Measurements from ENCODE around the gene IFI44L. TPM values are rescaled to one million over a fixed set of nuclear protein-coding genes. Genes with fewer than 3 reads are reported as not detected.

IFI44L gene
- total RNA-seq, 1 experiment from 2014 or later = 0.10 TPM

DNA sequence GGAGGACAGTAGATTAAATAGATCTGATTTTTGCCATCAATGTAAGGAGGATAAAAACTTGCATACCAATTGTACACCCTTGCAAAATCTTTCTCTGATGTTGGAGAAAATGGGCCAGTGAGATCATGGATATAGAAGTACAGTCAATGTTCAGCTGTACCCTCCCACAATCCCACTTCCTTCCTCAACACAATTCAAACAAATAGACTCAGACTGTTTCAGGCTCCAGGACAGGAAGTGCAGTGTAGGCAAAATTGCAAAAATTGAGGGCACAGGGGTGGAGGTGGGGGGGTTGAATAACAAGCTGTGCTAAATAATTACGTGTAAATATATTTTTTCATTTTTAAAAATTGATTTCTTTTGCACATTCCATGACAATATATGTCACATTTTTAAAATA lies 25.5 kb downstream of the IFI44L start:
- intact Hi-C loops (cut with micrococcal nuclease) = no loop called here
- no peak for DNase-seq (ENCODE audit: low read depth, low spot score)
- Histone ChIP-seq H3K27me3 (ENCODE audit: insufficient read depth, low read length) (no peaks in the 10 kb centered on the region), H2AFZ (ENCODE audit: low read depth, low read length, poor library complexity, severe bottlenecking) (no peak overlapping the region), H3K4me2 (ENCODE audit: low read length) (no peak overlapping the region), H3K36me3 (ENCODE audit: control insufficient read depth in 1 of 2, insufficient read depth in 2 of 2, low read length in 2 of 2) (no peaks in the 10 kb centered on the region), H3K9me2 (ENCODE audit: insufficient read depth) (no peaks in the 10 kb centered on the region), H3K79me2 (ENCODE audit: insufficient read depth, low read length) (no peaks in the 10 kb centered on the region), H3K9me3 (ENCODE audit: control insufficient read depth in 1 of 2, insufficient read depth in 1 of 2, low read depth in 1 of 2, low read length in 2 of 2) (no peaks in the 10 kb centered on the region), H3K4me1 (ENCODE audit: control insufficient read depth in 1 of 2, insufficient read depth in 2 of 2, low read length in 2 of 2) (no peaks in the 10 kb centered on the region), H4K20me1 (ENCODE audit: insufficient read depth) (no peaks in the 10 kb centered on the region), H3K9ac (ENCODE audit: low read length) (no peak overlapping the region), H3K27ac (ENCODE audit: low read depth, low read length) (no peak overlapping the region), H3K4me3 (replicated peaks in 1 of 2; ENCODE audit: low read depth in 1 of 2, low read length in 2 of 2) (no peak overlapping the region)
- ATAC-seq = no peak
- TF ChIP-seq TCF7L2 (IDR thresholded peaks at IDR 0.05; ENCODE audit: borderline replicate concordance, extremely low read depth, insufficient read depth, insufficient read length) = no peak
- TF ChIP-seq, protein P1, sequence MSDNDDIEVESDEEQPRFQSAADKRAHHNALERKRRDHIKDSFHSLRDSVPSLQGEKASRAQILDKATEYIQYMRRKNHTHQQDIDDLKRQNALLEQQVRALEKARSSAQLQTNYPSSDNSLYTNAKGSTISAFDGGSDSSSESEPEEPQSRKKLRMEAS (IDR thresholded peaks at IDR 0.05) = no peak
- TF ChIP-seq FOSL1 (IDR thresholded peaks at IDR 0.05; ENCODE audit: low read depth) = no peak
- no peak for TF ChIP-seq YY1 (IDR thresholded peaks at IDR 0.05; ENCODE audit: extremely low read depth, insufficient replicate concordance, low read depth, low read length)
- no peak for TF ChIP-seq ELF1 (IDR thresholded peaks at IDR 0.05; ENCODE audit: borderline replicate concordance, low read depth)
- no peak for TF ChIP-seq SP1 (IDR thresholded peaks at IDR 0.05; ENCODE audit: low read depth)
- no peak for TF ChIP-seq ZNF274 (IDR thresholded peaks at IDR 0.05; ENCODE audit: low read depth, low read length)
- no peak for TF ChIP-seq RAD21 (IDR thresholded peaks at IDR 0.05; ENCODE audit: low read depth)
- TF ChIP-seq, protein P2, sequence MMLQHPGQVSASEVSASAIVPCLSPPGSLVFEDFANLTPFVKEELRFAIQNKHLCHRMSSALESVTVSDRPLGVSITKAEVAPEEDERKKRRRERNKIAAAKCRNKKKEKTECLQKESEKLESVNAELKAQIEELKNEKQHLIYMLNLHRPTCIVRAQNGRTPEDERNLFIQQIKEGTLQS (IDR thresholded peaks at IDR 0.05) = no peak
- TF ChIP-seq, protein P3, sequence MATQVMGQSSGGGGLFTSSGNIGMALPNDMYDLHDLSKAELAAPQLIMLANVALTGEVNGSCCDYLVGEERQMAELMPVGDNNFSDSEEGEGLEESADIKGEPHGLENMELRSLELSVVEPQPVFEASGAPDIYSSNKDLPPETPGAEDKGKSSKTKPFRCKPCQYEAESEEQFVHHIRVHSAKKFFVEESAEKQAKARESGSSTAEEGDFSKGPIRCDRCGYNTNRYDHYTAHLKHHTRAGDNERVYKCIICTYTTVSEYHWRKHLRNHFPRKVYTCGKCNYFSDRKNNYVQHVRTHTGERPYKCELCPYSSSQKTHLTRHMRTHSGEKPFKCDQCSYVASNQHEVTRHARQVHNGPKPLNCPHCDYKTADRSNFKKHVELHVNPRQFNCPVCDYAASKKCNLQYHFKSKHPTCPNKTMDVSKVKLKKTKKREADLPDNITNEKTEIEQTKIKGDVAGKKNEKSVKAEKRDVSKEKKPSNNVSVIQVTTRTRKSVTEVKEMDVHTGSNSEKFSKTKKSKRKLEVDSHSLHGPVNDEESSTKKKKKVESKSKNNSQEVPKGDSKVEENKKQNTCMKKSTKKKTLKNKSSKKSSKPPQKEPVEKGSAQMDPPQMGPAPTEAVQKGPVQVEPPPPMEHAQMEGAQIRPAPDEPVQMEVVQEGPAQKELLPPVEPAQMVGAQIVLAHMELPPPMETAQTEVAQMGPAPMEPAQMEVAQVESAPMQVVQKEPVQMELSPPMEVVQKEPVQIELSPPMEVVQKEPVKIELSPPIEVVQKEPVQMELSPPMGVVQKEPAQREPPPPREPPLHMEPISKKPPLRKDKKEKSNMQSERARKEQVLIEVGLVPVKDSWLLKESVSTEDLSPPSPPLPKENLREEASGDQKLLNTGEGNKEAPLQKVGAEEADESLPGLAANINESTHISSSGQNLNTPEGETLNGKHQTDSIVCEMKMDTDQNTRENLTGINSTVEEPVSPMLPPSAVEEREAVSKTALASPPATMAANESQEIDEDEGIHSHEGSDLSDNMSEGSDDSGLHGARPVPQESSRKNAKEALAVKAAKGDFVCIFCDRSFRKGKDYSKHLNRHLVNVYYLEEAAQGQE (IDR thresholded peaks at IDR 0.05; ENCODE audit: low read depth) = no peak
- no peak for TF ChIP-seq SIN3A (IDR thresholded peaks at IDR 0.05; ENCODE audit: low read depth)
- TF ChIP-seq EZH2phosphoT487 (IDR thresholded peaks at IDR 0.05; ENCODE audit: borderline replicate concordance) = no peak
- no peak for TF ChIP-seq CBX3 (IDR thresholded peaks at IDR 0.05; ENCODE audit: low read depth)
- TF ChIP-seq, protein P4, sequence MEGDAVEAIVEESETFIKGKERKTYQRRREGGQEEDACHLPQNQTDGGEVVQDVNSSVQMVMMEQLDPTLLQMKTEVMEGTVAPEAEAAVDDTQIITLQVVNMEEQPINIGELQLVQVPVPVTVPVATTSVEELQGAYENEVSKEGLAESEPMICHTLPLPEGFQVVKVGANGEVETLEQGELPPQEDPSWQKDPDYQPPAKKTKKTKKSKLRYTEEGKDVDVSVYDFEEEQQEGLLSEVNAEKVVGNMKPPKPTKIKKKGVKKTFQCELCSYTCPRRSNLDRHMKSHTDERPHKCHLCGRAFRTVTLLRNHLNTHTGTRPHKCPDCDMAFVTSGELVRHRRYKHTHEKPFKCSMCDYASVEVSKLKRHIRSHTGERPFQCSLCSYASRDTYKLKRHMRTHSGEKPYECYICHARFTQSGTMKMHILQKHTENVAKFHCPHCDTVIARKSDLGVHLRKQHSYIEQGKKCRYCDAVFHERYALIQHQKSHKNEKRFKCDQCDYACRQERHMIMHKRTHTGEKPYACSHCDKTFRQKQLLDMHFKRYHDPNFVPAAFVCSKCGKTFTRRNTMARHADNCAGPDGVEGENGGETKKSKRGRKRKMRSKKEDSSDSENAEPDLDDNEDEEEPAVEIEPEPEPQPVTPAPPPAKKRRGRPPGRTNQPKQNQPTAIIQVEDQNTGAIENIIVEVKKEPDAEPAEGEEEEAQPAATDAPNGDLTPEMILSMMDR (IDR thresholded peaks at IDR 0.05 in 2 of 3, conservative IDR thresholded peaks at IDR 0.05 in 1 of 3; ENCODE audit: borderline replicate concordance in 1 of 3, insufficient read depth in 1 of 3, low read depth in 2 of 3, low read length in 2 of 3) = no peak
- TF ChIP-seq CEBPB (IDR thresholded peaks at IDR 0.05; ENCODE audit: low read depth) = no peak
- TF ChIP-seq, protein P5, sequence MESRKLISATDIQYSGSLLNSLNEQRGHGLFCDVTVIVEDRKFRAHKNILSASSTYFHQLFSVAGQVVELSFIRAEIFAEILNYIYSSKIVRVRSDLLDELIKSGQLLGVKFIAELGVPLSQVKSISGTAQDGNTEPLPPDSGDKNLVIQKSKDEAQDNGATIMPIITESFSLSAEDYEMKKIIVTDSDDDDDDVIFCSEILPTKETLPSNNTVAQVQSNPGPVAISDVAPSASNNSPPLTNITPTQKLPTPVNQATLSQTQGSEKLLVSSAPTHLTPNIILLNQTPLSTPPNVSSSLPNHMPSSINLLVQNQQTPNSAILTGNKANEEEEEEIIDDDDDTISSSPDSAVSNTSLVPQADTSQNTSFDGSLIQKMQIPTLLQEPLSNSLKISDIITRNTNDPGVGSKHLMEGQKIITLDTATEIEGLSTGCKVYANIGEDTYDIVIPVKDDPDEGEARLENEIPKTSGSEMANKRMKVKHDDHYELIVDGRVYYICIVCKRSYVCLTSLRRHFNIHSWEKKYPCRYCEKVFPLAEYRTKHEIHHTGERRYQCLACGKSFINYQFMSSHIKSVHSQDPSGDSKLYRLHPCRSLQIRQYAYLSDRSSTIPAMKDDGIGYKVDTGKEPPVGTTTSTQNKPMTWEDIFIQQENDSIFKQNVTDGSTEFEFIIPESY (IDR thresholded peaks at IDR 0.05; ENCODE audit: extremely low read depth, insufficient replicate concordance, low read length) = no peak
- ChIA-PET CTCF (no interaction called here), RAD21 (ENCODE audit: low non-redundant PET in 1 of 2, low total read pairs in 2 of 2, uncharacterized antibody in 2 of 2, unreplicated experiment in 2 of 2) (no interaction called here), POLR2A (no interaction called here)
- BruUV-seq (replicated peaks) = no TSS peak

Measured in HCT116 (cell line).